Lung (tissue), 12 donors: ENCODE results near the gene CELF1. TPM values are rescaled to one million over a fixed set of nuclear protein-coding genes. Genes with fewer than 3 reads are reported as not detected.

Experiments
- ATAC-seq: fragments of 200-7000 bp; cut with Tn5 transposase; one replicate; pipeline ENCODE4 v1.9.1; 2020; ENCODE audit warnings: moderate number of reproducible peaks; ENCODE audit not compliant: insufficient read depth, low FRiP score
- DNase-seq, 3 donors: peaks; one replicate each; pipeline ENCODE4 v3.0.0-alpha.2; 2013 to 2017
- H3K27ac ChIP-seq, 2 donors: one replicate each; pipeline ENCODE4 v1.5.1; 2013; ENCODE audit warnings: mild to moderate bottlenecking in 2 of 2, moderate library complexity in 2 of 2, control low read depth in 1 of 2, inconsistent platforms in 1 of 2, low read depth in 1 of 2, low read length in 1 of 2
- H3K27me3 ChIP-seq, 3 donors: one replicate each; pipeline ENCODE4 v1.5.1; 2013; ENCODE audit warnings: low read length in 2 of 3; ENCODE audit not compliant: control insufficient read depth in 3 of 3, insufficient read depth in 3 of 3
- H3K36me3 ChIP-seq, 4 donors: one replicate each; pipeline ENCODE4 v1.5.1; 2013; ENCODE audit warnings: low read length in 4 of 4, mild to moderate bottlenecking in 1 of 4, moderate library complexity in 1 of 4; ENCODE audit not compliant: control insufficient read depth in 4 of 4, insufficient read depth in 4 of 4
- H3K4me1 ChIP-seq, 5 donors: one replicate each; pipeline ENCODE4 v1.5.1; 2013; ENCODE audit warnings: low read length in 5 of 5, mild to moderate bottlenecking in 2 of 5, moderate library complexity in 1 of 5; ENCODE audit not compliant: control insufficient read depth in 5 of 5, insufficient read depth in 5 of 5
- H3K4me3 ChIP-seq: one replicate; pipeline ENCODE4 v1.5.1; 2013; ENCODE audit warnings: mild to moderate bottlenecking, control low read depth, moderate library complexity
- H3K9ac ChIP-seq, 2 donors: one replicate each; pipeline ENCODE4 v1.5.1; 2013; ENCODE audit warnings: low read length in 2 of 2, control low read depth in 1 of 2; ENCODE audit not compliant: insufficient read depth in 1 of 2
- H3K9me3 ChIP-seq, 4 donors: one replicate each; pipeline ENCODE4 v1.5.1; 2013; ENCODE audit warnings: low read length in 3 of 4, mild to moderate bottlenecking in 1 of 4, moderate library complexity in 1 of 4; ENCODE audit not compliant: control insufficient read depth in 4 of 4, insufficient read depth in 3 of 4
- WGBS, 2 donors: extraction: QIAGEN DNeasy Blood & Tissue Kit; methylation state at CpG; one replicate each; pipeline ENCODE4 v1.1.7; 2013; 5-methylcytosine and 5-hydroxymethylcytosine counted together
- polyA plus RNA-seq, 2 donors: library from polyadenylated mRNA; stranded (reverse); fragments of 200-250 nt; gene quantifications; one replicate each; pipeline ENCODE4 v1.2.1, GENCODE V29; 2013
- total RNA-seq, 2 donors: library from RNA; depleted of rRNA in 1 of 2; stranded (reverse); fragments of >200 nt in 1 of 2; gene quantifications; one replicate each; pipeline ENCODE4 v1.2.1, GENCODE V29; 2014 to 2021
- TF ChIP-seq, protein P1 (sequence below): IDR thresholded peaks from 2 replicates; pipeline ENCODE4 v1.5.1; 2012; ENCODE audit warnings: mild to moderate bottlenecking; ENCODE audit errors: control extremely low read depth, extremely low read depth
- donor health status: control.
- donor health status: control.
- donor health status: Bipolar disorder and iron deficiency.
- donor health status: healthy.
- donor health status: DM: yes; HTN: yes; CAD: no.

The CELF1 gene
- total and polyA plus RNA-seq, 4 donors = 32.2 to 184 (median 63.8) TPM

DNA sequence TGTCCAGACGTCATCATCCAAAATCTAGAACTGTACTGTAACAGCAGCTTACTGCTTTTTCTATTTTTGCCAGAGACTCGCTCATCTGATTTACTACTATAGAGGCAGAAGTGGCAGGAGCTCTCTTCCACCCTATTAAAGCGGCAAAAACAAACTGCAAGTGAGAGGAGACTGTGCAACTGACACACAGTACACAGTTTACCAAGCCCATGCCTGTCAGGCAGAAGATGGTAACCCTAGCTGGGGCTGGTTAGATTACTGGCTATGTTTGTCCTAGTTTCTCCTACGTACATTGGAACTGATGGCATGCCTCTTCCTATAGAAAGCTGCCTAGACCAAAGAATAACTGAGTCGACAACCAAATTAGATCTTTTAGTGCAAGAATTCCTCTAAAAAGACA lies 51.8 kb downstream of the CELF1 start:
- 92 to 96% methylated on average over 5 of the region's 5 CpGs for WGBS, 2 donors
- Histone ChIP-seq H3K36me3 (peaks cover 0 to 5% (median 2%) of the 10 kb centered on the region in 4 donors), H3K4me3 (no peak overlapping the region), H3K9me3 (no peaks in the 10 kb centered on the region), H3K4me1 (peaks cover 3 to 33% (median 5%) of the 10 kb centered on the region in 5 donors), H3K27me3 (no peaks in the 10 kb centered on the region), H3K27ac (no peak overlapping the region), H3K9ac (no peak overlapping the region)
- TF ChIP-seq, protein P1, sequence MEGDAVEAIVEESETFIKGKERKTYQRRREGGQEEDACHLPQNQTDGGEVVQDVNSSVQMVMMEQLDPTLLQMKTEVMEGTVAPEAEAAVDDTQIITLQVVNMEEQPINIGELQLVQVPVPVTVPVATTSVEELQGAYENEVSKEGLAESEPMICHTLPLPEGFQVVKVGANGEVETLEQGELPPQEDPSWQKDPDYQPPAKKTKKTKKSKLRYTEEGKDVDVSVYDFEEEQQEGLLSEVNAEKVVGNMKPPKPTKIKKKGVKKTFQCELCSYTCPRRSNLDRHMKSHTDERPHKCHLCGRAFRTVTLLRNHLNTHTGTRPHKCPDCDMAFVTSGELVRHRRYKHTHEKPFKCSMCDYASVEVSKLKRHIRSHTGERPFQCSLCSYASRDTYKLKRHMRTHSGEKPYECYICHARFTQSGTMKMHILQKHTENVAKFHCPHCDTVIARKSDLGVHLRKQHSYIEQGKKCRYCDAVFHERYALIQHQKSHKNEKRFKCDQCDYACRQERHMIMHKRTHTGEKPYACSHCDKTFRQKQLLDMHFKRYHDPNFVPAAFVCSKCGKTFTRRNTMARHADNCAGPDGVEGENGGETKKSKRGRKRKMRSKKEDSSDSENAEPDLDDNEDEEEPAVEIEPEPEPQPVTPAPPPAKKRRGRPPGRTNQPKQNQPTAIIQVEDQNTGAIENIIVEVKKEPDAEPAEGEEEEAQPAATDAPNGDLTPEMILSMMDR = no peak
- no peak for DNase-seq
- no peak for ATAC-seq

DNA sequence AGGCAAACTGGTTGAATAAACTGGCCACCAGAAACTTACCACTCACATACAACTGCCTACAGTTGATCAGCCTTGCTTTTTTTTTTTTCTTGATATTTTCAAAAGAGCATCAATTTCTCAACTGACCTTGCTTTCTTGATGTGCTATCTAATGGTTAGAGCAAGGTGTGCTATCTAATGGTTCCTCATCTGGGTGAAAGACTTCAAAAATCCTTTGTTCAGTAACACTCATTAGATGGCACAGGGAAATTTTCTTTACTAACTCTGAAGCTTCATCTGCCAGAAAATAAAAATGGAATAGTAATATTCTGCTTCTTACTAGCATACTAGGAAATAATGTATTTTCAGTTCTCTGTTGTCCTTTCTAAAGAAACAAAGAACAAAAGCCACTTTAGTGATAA lies 52.8 kb downstream of the CELF1 start:
- Histone ChIP-seq H3K4me1 (peaks cover 4 to 39% (median 5%) of the 10 kb centered on the region in 5 donors), H3K9ac (no peak overlapping the region), H3K4me3 (no peak overlapping the region), H3K36me3 (peaks cover 0 to 5% (median 2%) of the 10 kb centered on the region in 4 donors), H3K27me3 (no peaks in the 10 kb centered on the region), H3K9me3 (no peaks in the 10 kb centered on the region), H3K27ac (peak overlapping the region in 1 of 2 donors; percentile 63)
- TF ChIP-seq, protein P1 = no peak
- no peak for DNase-seq
- ATAC-seq = no peak

DNA sequence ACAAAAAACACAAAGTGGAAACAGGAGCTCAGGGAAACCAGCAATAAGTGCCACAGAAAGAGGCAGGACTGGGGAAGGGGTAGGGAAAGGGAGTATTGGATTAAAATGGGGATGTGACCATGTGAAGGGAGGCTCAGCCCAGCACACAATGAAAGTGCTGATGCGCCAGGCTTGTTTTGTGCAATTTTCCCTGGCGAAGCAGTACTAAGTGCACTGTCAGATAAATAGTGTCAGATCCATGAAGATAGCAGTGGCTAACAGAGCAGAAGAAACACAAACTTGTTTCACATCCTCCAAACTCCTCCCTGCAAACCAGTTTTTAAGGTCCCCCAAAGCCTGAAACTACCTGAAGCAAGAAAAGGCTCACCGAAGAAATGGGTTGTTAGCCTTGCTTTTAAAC lies 53.3 kb downstream of the CELF1 start:
- Histone ChIP-seq H3K36me3 (peaks cover 0 to 8% (median 4%) of the 10 kb centered on the region in 4 donors), H3K9ac (no peak overlapping the region), H3K27ac (peak overlapping the region in 1 of 2 donors; percentile 63), H3K4me3 (no peak overlapping the region), H3K4me1 (peaks cover 4 to 44% (median 5%) of the 10 kb centered on the region in 5 donors), H3K9me3 (no peaks in the 10 kb centered on the region), H3K27me3 (no peaks in the 10 kb centered on the region)
- TF ChIP-seq, protein P1 = no peak
- WGBS, 2 donors = 56 to 80% methylated on average over 3 of the region's 3 CpGs
- ATAC-seq (no peak), DNase-seq (peak in 1 of 3 donors; percentile 26)

DNA sequence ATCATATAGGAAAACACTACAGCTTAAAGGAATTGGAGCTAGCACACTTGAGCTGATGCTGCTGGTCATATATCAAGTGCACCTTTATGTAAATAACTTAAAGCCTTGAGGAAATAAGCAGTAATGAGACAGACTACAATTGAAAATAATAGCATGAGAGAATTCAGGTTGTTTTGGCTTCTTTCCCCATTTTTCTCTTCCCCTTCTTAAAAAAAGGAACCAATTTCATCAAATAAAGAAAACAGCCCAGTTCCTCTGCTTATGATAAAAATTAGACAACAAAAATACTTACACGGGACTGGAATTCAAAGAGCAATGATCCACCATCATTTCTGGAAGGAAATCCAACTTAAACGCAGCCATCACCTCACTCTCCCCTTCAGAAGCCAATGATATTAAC lies 53.8 kb downstream of the CELF1 start:
- TF ChIP-seq, protein P1 = no peak
- Histone ChIP-seq H3K4me1 (peaks cover 4 to 46% (median 5%) of the 10 kb centered on the region in 5 donors), H3K9me3 (no peaks in the 10 kb centered on the region), H3K9ac (no peak overlapping the region), H3K36me3 (peaks cover 0 to 9% (median 5%) of the 10 kb centered on the region in 4 donors), H3K27ac (peak overlapping the region in 1 of 2 donors; percentile 63), H3K27me3 (no peaks in the 10 kb centered on the region), H3K4me3 (no peak overlapping the region)
- ATAC-seq (no peak), DNase-seq (no peak)
- 26 to 49% methylated on average over 2 of the region's 2 CpGs for WGBS, 2 donors
